ENCODE results near the gene ST8SIA4. TPM values are rescaled to one million over a fixed set of nuclear protein-coding genes. Genes with fewer than 3 reads are reported as not detected.

The ST8SIA4 gene
- total and polyA plus RNA-seq, 2 donors (not counting 3 experiments of a cell fraction or from before 2014, with no cell fraction given), result 4.5 to 25.0 TPM

DNA sequence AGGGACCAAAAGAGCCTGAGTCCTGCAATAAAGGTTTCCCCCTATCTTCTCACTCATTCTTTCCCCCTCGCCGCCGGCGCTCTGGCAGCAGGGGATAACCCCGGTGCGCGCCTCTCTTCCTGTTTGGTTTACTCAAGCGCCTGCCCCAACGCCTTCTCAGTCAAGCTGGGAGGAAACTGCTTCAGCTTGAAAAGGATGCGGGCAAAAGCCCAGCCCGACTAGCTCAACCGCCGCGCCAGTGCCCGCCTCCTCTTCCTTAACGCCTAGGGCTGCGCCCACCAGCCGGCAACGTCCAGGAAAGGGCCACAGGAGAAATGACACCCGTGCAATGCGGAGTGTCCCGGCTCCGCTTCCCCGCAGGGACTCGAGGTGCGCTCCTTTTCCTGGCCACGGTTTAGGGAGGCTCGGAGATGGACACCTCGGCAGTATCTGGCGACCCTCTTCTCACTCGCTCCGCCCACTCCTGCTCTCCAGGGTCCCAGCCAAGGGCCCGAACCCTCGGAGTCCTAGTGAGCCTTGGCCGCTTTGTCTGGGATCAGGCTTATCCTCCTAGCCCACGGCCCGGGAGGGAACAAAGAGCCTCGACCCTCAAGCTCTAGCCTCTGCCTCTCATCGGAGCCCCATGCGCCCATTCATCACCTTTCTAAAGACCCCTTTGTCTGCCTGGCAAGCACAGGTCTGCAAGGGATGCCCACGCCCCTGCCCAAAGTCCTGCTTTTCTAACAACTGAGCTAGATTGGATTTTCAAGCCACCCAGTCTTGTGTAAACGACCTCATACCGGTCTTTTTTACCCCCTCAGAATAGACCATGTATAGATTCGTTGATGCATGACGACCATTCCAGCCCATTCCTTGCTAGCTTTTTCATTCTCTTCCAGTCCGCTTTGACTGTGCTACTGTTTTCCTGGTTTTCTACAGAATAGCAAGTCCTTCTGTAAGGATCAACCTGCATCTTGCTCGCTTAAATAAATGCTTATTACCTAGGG lies 2.0 kb downstream of the ST8SIA4 start:
- Histone ChIP-seq H3K9me1 (replicated peaks; ENCODE audit: control insufficient read depth, extremely low read depth, insufficient read depth, low read length) (no peaks in the 10 kb centered on the region), H3K79me2 (ENCODE audit: control insufficient read depth, insufficient read depth, low read length) (peaks cover 9% of the 10 kb centered on the region), H3K9me3 (replicated peaks; ENCODE audit: control insufficient read depth, insufficient read depth, low read length) (no peaks in the 10 kb centered on the region), H2AFZ (ENCODE audit: low read depth, low read length) (peak overlapping the region; percentile 67), H3K4me2 (ENCODE audit: insufficient read depth, low read length) (peak overlapping the region; percentile 97), H3K27ac (ENCODE audit: insufficient read depth, low read depth, low read length) (peak overlapping the region; percentile 80), H3K4me3 (replicated peaks in 1 of 3; ENCODE audit: insufficient read depth in 1 of 3, low read depth in 1 of 3, low read length in 3 of 3) (peak overlapping the region; percentile 55 to 98 (median 97)), H3K9ac (replicated peaks; ENCODE audit: extremely low read depth, insufficient read depth, low read length) (peak overlapping the region; percentile 89), H3K4me1 (ENCODE audit: control insufficient read depth, extremely low read depth, insufficient read depth, low read length) (peaks cover 19% of the 10 kb centered on the region), H3K27me3 (ENCODE audit: control insufficient read depth in 2 of 2, insufficient read depth in 2 of 2, low read length in 2 of 2) (no peaks in the 10 kb centered on the region), H4K20me1 (replicated peaks; ENCODE audit: control insufficient read depth, extremely low read depth, insufficient read depth, low read length) (no peaks in the 10 kb centered on the region), H3K36me3 (ENCODE audit: control insufficient read depth in 2 of 2, extremely low read depth in 1 of 2, insufficient read depth in 2 of 2, low read length in 2 of 2) (no peaks in the 10 kb centered on the region)
- peak; percentile 87 for FAIRE-seq
- dilution Hi-C loops (cut with MboI; ENCODE audit: extremely low pct_ligation_motif_present, low sequenced_read_pairs), result no loop called here
- peak; percentile 57 for TF ChIP-seq POLR2AphosphoS5 (IDR thresholded peaks at IDR 0.05; ENCODE audit: insufficient read depth, low read depth, low read length)
- no peak for TF ChIP-seq MYC (IDR thresholded peaks at IDR 0.05; ENCODE audit: low read depth, low read length)
- POLR2A ChIA-PET, result interaction anchor here (0.6 to 2.2 kb wide), 8 partner anchors 26 to 306 kb away, joined by 3 to 12 read pairs (median 5); no protein-coding TSS in a partner anchor
- TSS peak; percentile 77 for BruUV-seq (replicated peaks)
- CTCF ChIA-PET, result interaction anchor here (0.6 to 4.6 kb wide), 45 partner anchors 9 to 1796 kb away, joined by 3 to 27 read pairs (median 5); no protein-coding TSS in a partner anchor
- peak; percentile 91 for DNase-seq (ENCODE audit: low read depth, low spot score)
- intact Hi-C loops (cut with micrococcal nuclease), result loop anchor here (1.0 to 5.0 kb wide), 14 partner anchors 24 to 776 kb away; no protein-coding TSS in a partner anchor

DNA sequence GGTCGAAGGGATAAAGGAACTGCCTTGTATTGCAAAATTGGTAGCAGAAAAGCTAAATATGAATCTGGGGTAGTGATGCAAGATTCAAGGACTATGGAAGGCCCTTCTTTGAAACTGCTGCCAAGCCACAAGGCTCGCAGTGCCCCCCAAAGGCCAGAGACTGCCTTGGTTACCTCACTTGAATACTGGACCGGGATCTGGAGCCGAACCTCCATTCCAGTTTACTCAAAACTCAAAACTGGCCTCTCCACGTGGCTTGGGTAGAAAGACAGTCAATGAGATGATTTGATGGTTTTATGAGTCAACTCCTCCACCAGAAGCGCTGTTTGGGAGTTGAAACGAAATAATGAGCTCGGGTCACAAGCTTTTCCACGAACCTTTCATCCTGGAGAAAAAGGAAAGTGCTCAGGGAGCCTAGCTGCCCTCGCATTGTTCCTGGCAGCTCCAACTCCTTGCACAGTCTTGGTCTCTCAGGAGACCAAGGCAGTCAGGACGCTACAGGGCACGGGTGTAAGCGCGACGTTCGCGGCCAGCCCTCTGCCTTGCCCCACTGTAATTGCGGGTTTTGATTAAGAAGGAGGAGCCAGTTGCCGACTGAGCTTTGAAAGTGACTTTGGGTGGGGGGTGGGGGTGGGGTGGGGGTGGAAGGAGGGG lies 2.8 kb downstream of the ST8SIA4 start:
- TF ChIP-seq POLR2AphosphoS5 (IDR thresholded peaks at IDR 0.05; ENCODE audit: insufficient read depth, low read depth, low read length) (peak; percentile 11), POLR2A (IDR thresholded peaks at IDR 0.05; ENCODE audit: low read depth, low read length) (peak; percentile 50), FOS (IDR thresholded peaks at IDR 0.05; ENCODE audit: borderline replicate concordance, insufficient read depth, low read length) (no peak), JUN (IDR thresholded peaks at IDR 0.05; ENCODE audit: borderline replicate concordance, insufficient read depth, insufficient read length, low read depth) (no peak), MAX (IDR thresholded peaks at IDR 0.05; ENCODE audit: insufficient read depth, insufficient read length) (peak; percentile 54), GATA2 (IDR thresholded peaks at IDR 0.05; ENCODE audit: insufficient read depth, insufficient read length, low read depth, low read length) (no peak), EZH2 (IDR thresholded peaks at IDR 0.05; ENCODE audit: borderline replicate concordance, low read depth, low read length, severe bottlenecking) (no peak), MYC (IDR thresholded peaks at IDR 0.05; ENCODE audit: low read depth, low read length) (no peak)
- TF ChIP-seq, protein P1, sequence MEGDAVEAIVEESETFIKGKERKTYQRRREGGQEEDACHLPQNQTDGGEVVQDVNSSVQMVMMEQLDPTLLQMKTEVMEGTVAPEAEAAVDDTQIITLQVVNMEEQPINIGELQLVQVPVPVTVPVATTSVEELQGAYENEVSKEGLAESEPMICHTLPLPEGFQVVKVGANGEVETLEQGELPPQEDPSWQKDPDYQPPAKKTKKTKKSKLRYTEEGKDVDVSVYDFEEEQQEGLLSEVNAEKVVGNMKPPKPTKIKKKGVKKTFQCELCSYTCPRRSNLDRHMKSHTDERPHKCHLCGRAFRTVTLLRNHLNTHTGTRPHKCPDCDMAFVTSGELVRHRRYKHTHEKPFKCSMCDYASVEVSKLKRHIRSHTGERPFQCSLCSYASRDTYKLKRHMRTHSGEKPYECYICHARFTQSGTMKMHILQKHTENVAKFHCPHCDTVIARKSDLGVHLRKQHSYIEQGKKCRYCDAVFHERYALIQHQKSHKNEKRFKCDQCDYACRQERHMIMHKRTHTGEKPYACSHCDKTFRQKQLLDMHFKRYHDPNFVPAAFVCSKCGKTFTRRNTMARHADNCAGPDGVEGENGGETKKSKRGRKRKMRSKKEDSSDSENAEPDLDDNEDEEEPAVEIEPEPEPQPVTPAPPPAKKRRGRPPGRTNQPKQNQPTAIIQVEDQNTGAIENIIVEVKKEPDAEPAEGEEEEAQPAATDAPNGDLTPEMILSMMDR (IDR thresholded peaks at IDR 0.05; ENCODE audit: extremely low read depth in 1 of 2, insufficient read depth in 1 of 2, low read depth in 1 of 2, low read length in 2 of 2), result peak; percentile 33 to 53
- Histone ChIP-seq H3K36me3 (ENCODE audit: control insufficient read depth in 2 of 2, extremely low read depth in 1 of 2, insufficient read depth in 2 of 2, low read length in 2 of 2) (no peaks in the 10 kb centered on the region), H3K4me1 (ENCODE audit: control insufficient read depth, extremely low read depth, insufficient read depth, low read length) (peaks cover 19% of the 10 kb centered on the region), H3K9me3 (replicated peaks; ENCODE audit: control insufficient read depth, insufficient read depth, low read length) (no peaks in the 10 kb centered on the region), H4K20me1 (replicated peaks; ENCODE audit: control insufficient read depth, extremely low read depth, insufficient read depth, low read length) (no peaks in the 10 kb centered on the region), H3K79me2 (ENCODE audit: control insufficient read depth, insufficient read depth, low read length) (peaks cover 9% of the 10 kb centered on the region), H3K9ac (replicated peaks; ENCODE audit: extremely low read depth, insufficient read depth, low read length) (peak overlapping the region; percentile 70), H3K27me3 (ENCODE audit: control insufficient read depth in 2 of 2, insufficient read depth in 2 of 2, low read length in 2 of 2) (no peaks in the 10 kb centered on the region), H3K4me3 (replicated peaks in 1 of 3; ENCODE audit: insufficient read depth in 1 of 3, low read depth in 1 of 3, low read length in 3 of 3) (peak overlapping the region; percentile 6 to 71 (median 55)), H3K4me2 (ENCODE audit: insufficient read depth, low read length) (peak overlapping the region; percentile 73), H2AFZ (ENCODE audit: low read depth, low read length) (peak overlapping the region; percentile 86), H3K27ac (ENCODE audit: insufficient read depth, low read depth, low read length) (peak overlapping the region; percentile 81), H3K9me1 (replicated peaks; ENCODE audit: control insufficient read depth, extremely low read depth, insufficient read depth, low read length) (no peaks in the 10 kb centered on the region)
- DNase-seq (ENCODE audit: low read depth, low spot score) (peak; percentile 85), FAIRE-seq (no peak)
- POLR2A ChIA-PET, result interaction anchor here (0.7 to 1.4 kb wide), 6 partner anchors 27 to 305 kb away, joined by 3 to 7 read pairs (median 5); no protein-coding TSS in a partner anchor
- CTCF ChIA-PET, result interaction anchor here (0.6 to 4.6 kb wide), 40 partner anchors 8 to 1795 kb away, joined by 3 to 27 read pairs (median 5); no protein-coding TSS in a partner anchor
- intact Hi-C loops (cut with micrococcal nuclease), result loop anchor here (1.0 to 5.0 kb wide), 13 partner anchors 23 to 777 kb away; no protein-coding TSS in a partner anchor
- dilution Hi-C loops (cut with MboI; ENCODE audit: extremely low pct_ligation_motif_present, low sequenced_read_pairs), result no loop called here
- BruUV-seq (replicated peaks), result TSS peak; percentile 22

Measured in endothelial cell of umbilical vein (primary cell).